ENCODE results near the gene SREBF2.

The SREBF2 gene

GRCh38 chr22:41832553-41833368 lies at the start of gene SREBF2:
Gene SREBF2 (plus strand): TSS chr22:41833105. CDS start chr22:41833271, 166 bp downstream.
- DNase-seq = peak; percentile 98

- DNase-seq = no peak
Measured at GRCh38 chr22:41787331-41787730, 45.6 kb upstream of the SREBF2 start.

GRCh38 chr22:41793871-41794270 lies 39.0 kb upstream of the SREBF2 start:
- no peak for DNase-seq

- DNase-seq = no peak
Measured at GRCh38 chr22:41798736-41799135, 34.2 kb upstream of the SREBF2 start.

- peak; percentile 16 for DNase-seq
Measured at GRCh38 chr22:41799486-41800347, 33.2 kb upstream of the SREBF2 start.

GRCh38 chr22:41800348-41801146 lies 32.4 kb upstream of the SREBF2 start, which contains the start of gene CCDC134:
Gene CCDC134 (plus strand): TSS chr22:41800679. CDS start chr22:41808891, 8,212 bp downstream.
- peak; percentile 93 for DNase-seq

- DNase-seq = no peak
Measured at GRCh38 chr22:41801147-41801819, 31.6 kb upstream of the SREBF2 start.

- no peak for DNase-seq
Measured at GRCh38 chr22:41801886-41802285, 31.0 kb upstream of the SREBF2 start.

- DNase-seq = no peak
Measured at GRCh38 chr22:41805639-41806038, 27.3 kb upstream of the SREBF2 start.

- no peak for DNase-seq
Measured at GRCh38 chr22:41808400-41808799, 24.5 kb upstream of the SREBF2 start.

- no peak for DNase-seq
Measured at GRCh38 chr22:41810022-41810421, 22.9 kb upstream of the SREBF2 start.

- no peak for DNase-seq
Measured at GRCh38 chr22:41812805-41813545, 19.9 kb upstream of the SREBF2 start.

GRCh38 chr22:41813726-41814410 lies 19.0 kb upstream of the SREBF2 start:
- no peak for DNase-seq

- DNase-seq = no peak
Measured at GRCh38 chr22:41815716-41816115, 17.2 kb upstream of the SREBF2 start.

GRCh38 chr22:41816241-41816640 lies 16.7 kb upstream of the SREBF2 start:
- DNase-seq = no peak

GRCh38 chr22:41816871-41817270 lies 16.0 kb upstream of the SREBF2 start:
- no peak for DNase-seq

- DNase-seq = no peak
Measured at GRCh38 chr22:41818011-41818410, 14.9 kb upstream of the SREBF2 start.

GRCh38 chr22:41818596-41818995 lies 14.3 kb upstream of the SREBF2 start:
- DNase-seq = no peak

GRCh38 chr22:41819257-41819656 lies 13.6 kb upstream of the SREBF2 start:
- no peak for DNase-seq

- no peak for DNase-seq
Measured at GRCh38 chr22:41820447-41820846, 12.5 kb upstream of the SREBF2 start.

Measured in CD4-positive, alpha-beta T cell treated with Interleukin-17A for 4 hours (primary cell).